PC-9 (cell line): ENCODE measurements around the gene KLHL17. TPM values are rescaled to one million over a fixed set of nuclear protein-coding genes. Genes with fewer than 3 reads are reported as not detected.

Experiments
- BruUV-seq: library from RNA; stranded (reverse); fragments of 400-500 nt; replicated peaks from 2 replicates; lab custom pipeline; 2021; lab: Mats Ljungman, UMichigan
- CTCF ChIA-PET: fragments of 300-600 bp; sonication (Branson Sonifier 250); formaldehyde crosslinking; loops from one replicate; lab custom pipeline; 2022; ENCODE audit warnings: antibody characterized with exemption; lab: Charles Lee
- POLR2A ChIA-PET: fragments of 300-600 bp; sonication (Branson Sonifier 250); formaldehyde crosslinking; loops from one replicate; lab custom pipeline; 2022; ENCODE audit warnings: antibody characterized with exemption; ENCODE audit not compliant: unreplicated experiment; lab: Charles Lee
- DNase-seq, 2 experiments: peaks; one replicate each; pipeline versions ENCODE4 v3.0.0 to v3.0.0-alpha.2; 2015 to 2022; ENCODE audit warnings: mixed read lengths in 1 of 2
- H2AFZ ChIP-seq: fragments of 200-600 bp; sonication (generic); 2 replicates; pipeline ENCODE4 v1.8.1; 2017; ENCODE audit warnings: antibody characterized with exemption
- H3F3A ChIP-seq: fragments of 200-600 bp; sonication (generic); 2 replicates; pipeline ENCODE4 v1.8.1; 2017; ENCODE audit warnings: antibody characterized with exemption, mild to moderate bottlenecking, low read depth; ENCODE audit not compliant: insufficient read depth
- H3K27ac ChIP-seq: fragments of 200-600 bp; sonication (generic); 2 replicates; pipeline ENCODE4 v1.6.1; 2016; ENCODE audit warnings: mixed run types
- H3K27me3 ChIP-seq: fragments of 200-600 bp; sonication (generic); 2 replicates; pipeline ENCODE4 v1.6.1; 2016; ENCODE audit warnings: low read depth, mixed run types; ENCODE audit not compliant: insufficient read depth
- H3K36me3 ChIP-seq: fragments of 200-600 bp; sonication (generic); 2 replicates; pipeline ENCODE4 v1.6.1; 2016; ENCODE audit warnings: low read depth, mixed run types
- H3K4me1 ChIP-seq: fragments of 200-600 bp; sonication (generic); replicated peaks from 2 replicates; pipeline ENCODE4 v1.6.1; 2016; ENCODE audit warnings: mixed run types; ENCODE audit not compliant: insufficient read depth
- H3K4me2 ChIP-seq: fragments of 200-600 bp; sonication (generic); 2 replicates; pipeline ENCODE4 v1.6.1; 2017; ENCODE audit warnings: mixed run types
- H3K4me3 ChIP-seq: fragments of 200-600 bp; sonication (generic); 2 replicates; pipeline ENCODE4 v1.6.1; 2016; ENCODE audit warnings: mixed run types
- H3K79me2 ChIP-seq: fragments of 200-600 bp; sonication (generic); 2 replicates; pipeline ENCODE4 v1.6.1; 2017; ENCODE audit warnings: low read depth, mixed run types
- H3K9me2 ChIP-seq: fragments of 200-600 bp; sonication (generic); 2 replicates; pipeline ENCODE4 v1.8.1; 2017; ENCODE audit warnings: mild to moderate bottlenecking; ENCODE audit not compliant: insufficient read depth
- H3K9me3 ChIP-seq: fragments of 200-600 bp; sonication (generic); 2 replicates; pipeline ENCODE4 v1.8.1; 2016; ENCODE audit warnings: low read depth; ENCODE audit not compliant: insufficient read depth
- H4K20me1 ChIP-seq: fragments of 200-600 bp; sonication (generic); 2 replicates; pipeline ENCODE4 v1.8.1; 2017; ENCODE audit not compliant: insufficient read depth
- EZH2 ChIP-seq: fragments of 200-600 bp; sonication (generic); IDR thresholded peaks from 2 replicates; pipeline ENCODE4 v1.8.0; 2017; ENCODE audit warnings: antibody characterized with exemption, low read depth
- intact Hi-C: fragments of 100-400 bp; cut with micrococcal nuclease; formaldehyde crosslinking; loops from one replicate; pipeline ENCODE4 v1.10.0; 2022; ENCODE audit not compliant: unreplicated experiment
- total RNA-seq: library from RNA; stranded (reverse); gene quantifications from 2 replicates; pipeline ENCODE4 v1.2.3, GENCODE V29; 2021
- TF ChIP-seq, protein P1 (sequence below): fragments of 200-600 bp; sonication (generic); conservative IDR thresholded peaks from 2 replicates; pipeline ENCODE4 v1.6.1; 2017; ENCODE audit warnings: mixed run types, antibody characterized with exemption, mild to moderate bottlenecking, moderate library complexity

The KLHL17 gene
- total RNA-seq, 1 experiment from 2014 or later = 22.7 TPM

DNA sequence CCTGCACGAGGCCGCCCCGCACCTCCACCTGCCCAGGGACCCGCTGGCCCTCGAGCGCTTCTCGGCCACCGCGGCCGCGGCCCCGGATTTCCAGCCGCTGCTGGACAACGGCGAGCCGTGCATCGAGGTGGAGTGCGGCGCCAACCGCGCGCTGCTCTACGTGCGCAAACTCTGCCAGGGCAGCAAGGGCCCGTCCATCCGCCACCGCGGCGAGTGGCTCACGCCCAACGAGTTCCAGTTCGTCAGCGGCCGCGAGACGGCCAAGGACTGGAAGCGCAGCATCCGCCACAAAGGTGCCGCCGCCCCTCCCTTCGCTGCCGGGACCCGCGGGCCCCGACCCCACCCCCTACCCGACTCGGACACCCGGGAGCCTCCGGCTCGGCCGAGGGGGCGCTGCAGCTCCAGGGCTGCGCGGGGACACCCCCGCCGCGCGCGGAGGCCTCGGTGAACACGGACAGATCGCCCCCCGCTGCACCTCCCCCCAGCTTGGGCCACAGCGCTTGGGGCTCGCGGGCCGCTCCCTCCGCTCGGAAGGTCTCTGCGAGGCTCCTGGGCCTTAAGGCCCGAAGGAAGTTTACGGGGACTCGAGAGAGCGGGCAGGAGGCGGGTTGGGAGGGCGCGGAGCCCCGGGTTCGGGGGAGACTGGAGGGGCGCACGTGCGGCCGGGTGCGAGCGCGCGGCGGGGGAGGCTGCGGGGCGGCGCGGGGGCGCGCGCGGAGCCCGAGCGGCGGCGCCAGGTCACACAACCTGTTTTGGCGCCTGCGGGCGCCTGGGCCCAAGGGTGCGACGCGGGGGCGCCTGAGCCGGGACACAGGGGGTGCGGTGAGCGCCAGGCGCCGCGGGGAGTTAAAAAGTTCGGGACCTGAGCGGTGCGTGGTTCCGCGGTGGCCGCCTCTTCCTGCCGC is 35.5 kb upstream of the KLHL17 start:
- intact Hi-C loops = no loop called here
- H2AFZ ChIP-seq = peak overlapping the region; percentile 73; the same call in 1 of the 2 replicates
- BruUV-seq = no TSS peak
- H3K4me2 ChIP-seq = peak overlapping the region; percentile 79
- ChIA-PET CTCF (no interaction called here), POLR2A (no interaction called here)
- peaks cover 28% of the 10 kb centered on the region for H3K27me3 ChIP-seq
- no peaks in the 10 kb centered on the region for H3K79me2 ChIP-seq
- peak overlapping the region; percentile 55 for H3K4me3 ChIP-seq
- H3F3A ChIP-seq = peaks cover 12% of the 10 kb centered on the region; the same call in 1 of the 2 replicates
- H4K20me1 ChIP-seq = no peaks in the 10 kb centered on the region; the same call in 1 of the 2 replicates
- H3K9me3 ChIP-seq = no peaks in the 10 kb centered on the region
- peaks cover 15% of the 10 kb centered on the region for H3K4me1 ChIP-seq
- DNase-seq = peak in 1 of 2 experiments; percentile 53
- H3K36me3 ChIP-seq = no peaks in the 10 kb centered on the region
- no peaks in the 10 kb centered on the region for H3K9me2 ChIP-seq
- TF ChIP-seq, protein P1, sequence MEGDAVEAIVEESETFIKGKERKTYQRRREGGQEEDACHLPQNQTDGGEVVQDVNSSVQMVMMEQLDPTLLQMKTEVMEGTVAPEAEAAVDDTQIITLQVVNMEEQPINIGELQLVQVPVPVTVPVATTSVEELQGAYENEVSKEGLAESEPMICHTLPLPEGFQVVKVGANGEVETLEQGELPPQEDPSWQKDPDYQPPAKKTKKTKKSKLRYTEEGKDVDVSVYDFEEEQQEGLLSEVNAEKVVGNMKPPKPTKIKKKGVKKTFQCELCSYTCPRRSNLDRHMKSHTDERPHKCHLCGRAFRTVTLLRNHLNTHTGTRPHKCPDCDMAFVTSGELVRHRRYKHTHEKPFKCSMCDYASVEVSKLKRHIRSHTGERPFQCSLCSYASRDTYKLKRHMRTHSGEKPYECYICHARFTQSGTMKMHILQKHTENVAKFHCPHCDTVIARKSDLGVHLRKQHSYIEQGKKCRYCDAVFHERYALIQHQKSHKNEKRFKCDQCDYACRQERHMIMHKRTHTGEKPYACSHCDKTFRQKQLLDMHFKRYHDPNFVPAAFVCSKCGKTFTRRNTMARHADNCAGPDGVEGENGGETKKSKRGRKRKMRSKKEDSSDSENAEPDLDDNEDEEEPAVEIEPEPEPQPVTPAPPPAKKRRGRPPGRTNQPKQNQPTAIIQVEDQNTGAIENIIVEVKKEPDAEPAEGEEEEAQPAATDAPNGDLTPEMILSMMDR = no peak
- TF ChIP-seq EZH2 = peak; percentile 95
- H3K27ac ChIP-seq = no peak overlapping the region

DNA sequence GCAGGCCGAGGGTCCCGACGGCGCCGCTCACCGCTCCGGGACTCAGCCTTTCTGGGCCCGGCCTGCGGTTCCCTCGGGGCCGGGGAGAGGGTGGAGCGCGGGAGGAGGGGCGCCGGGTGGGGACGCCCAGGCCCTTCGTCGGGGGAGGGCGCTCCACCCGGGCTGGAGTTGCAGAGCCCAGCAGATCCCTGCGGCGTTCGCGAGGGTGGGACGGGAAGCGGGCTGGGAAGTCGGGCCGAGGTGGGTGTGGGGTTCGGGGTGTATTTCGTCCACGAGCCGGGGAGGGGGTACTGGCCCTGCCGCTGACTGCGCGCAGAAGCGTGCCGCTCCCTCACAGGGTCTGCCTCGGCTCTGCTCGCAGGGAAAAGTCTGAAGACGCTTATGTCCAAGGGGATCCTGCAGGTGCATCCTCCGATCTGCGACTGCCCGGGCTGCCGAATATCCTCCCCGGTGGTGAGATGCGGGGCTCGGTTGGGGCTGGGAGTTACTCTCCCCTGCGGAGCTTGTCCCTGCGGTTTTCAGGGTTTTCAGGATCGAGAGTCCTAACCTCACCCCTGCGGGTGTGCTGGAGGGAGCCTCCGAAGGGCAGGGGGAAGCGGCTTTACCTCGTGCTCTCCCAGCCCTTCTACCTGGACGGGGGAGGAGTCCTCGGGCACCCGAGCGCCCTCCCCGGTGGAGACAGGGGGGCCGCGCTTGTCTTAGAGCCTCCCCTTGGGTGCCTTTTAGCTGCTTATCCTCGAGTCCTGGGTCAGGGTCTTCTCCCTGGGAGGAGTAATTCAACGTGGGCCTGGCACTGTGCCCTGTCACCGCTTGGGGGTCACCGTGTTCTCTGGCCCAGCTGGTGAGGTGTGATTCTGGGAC is 34.6 kb upstream of the KLHL17 start:
- Histone ChIP-seq H3F3A (peaks cover 6% of the 10 kb centered on the region; the same call in 1 of the 2 replicates), H3K27ac (no peak overlapping the region), H3K4me3 (no peak overlapping the region), H3K27me3 (peaks cover 26% of the 10 kb centered on the region), H4K20me1 (no peaks in the 10 kb centered on the region; the same call in 1 of the 2 replicates), H3K4me2 (peak overlapping the region; percentile 79), H3K9me2 (no peaks in the 10 kb centered on the region), H3K36me3 (no peaks in the 10 kb centered on the region), H3K79me2 (no peaks in the 10 kb centered on the region), H3K9me3 (no peaks in the 10 kb centered on the region), H2AFZ (no peak overlapping the region), H3K4me1 (peaks cover 6% of the 10 kb centered on the region)
- DNase-seq = no peak
- ChIA-PET POLR2A (interaction anchor here (0.7 kb wide), 1 partner anchor 15 kb away, joined by 3 read pairs; no protein-coding TSS in a partner anchor), CTCF (no interaction called here)
- TF ChIP-seq EZH2 = no peak
- TF ChIP-seq, protein P1 = no peak
- intact Hi-C loops = no loop called here
- no TSS peak for BruUV-seq

DNA sequence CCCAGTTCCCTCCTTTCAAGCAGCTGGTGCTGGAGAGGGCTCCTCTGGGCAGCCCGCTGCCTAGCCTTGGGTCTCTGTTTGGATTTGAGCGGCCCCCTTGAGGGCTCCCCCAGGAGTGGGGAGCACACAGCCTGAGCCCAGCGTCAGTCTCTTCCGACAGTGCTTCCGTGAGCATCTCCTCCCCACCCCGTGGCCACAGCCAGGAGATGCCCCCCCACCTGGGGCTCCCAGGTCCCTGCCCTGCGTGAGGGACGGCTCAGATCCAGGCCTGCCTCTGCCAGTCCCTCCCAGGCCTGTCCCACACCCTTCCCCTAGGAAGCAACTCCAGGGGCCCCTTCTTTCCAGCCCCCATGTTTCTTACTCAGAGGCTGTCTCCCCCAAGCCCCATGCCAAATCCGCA is 33.1 kb upstream of the KLHL17 start:
- H3K4me3 ChIP-seq = no peak overlapping the region
- H3K36me3 ChIP-seq = no peaks in the 10 kb centered on the region
- DNase-seq = no peak
- peaks cover 13% of the 10 kb centered on the region for H3F3A ChIP-seq
- H4K20me1 ChIP-seq = no peaks in the 10 kb centered on the region; the same call in 1 of the 2 replicates
- no peaks in the 10 kb centered on the region for H3K9me3 ChIP-seq
- intact Hi-C loops = no loop called here
- H3K4me2 ChIP-seq = no peak overlapping the region
- no peak for TF ChIP-seq EZH2
- TF ChIP-seq, protein P1 = no peak
- H3K27me3 ChIP-seq = peaks cover 26% of the 10 kb centered on the region
- CTCF ChIA-PET = no interaction called here
- no peak overlapping the region for H2AFZ ChIP-seq
- H3K4me1 ChIP-seq = no peaks in the 10 kb centered on the region; the same call in 1 of the 2 replicates
- BruUV-seq = no TSS peak
- no peaks in the 10 kb centered on the region for H3K9me2 ChIP-seq
- no peaks in the 10 kb centered on the region for H3K79me2 ChIP-seq
- no peak overlapping the region for H3K27ac ChIP-seq
- POLR2A ChIA-PET = no interaction called here
